MCF 10A (cell line): ENCODE results near the gene MMP21. TPM values are rescaled to one million over a fixed set of nuclear protein-coding genes. Genes with fewer than 3 reads are reported as not detected.

Experiments
- BruUV-seq: library from RNA; stranded (reverse); fragments of 400-500 nt; replicated peaks from 2 replicates; lab custom pipeline; 2021; lab: Mats Ljungman, UMichigan
- CTCF ChIA-PET: fragments of 300-600 bp; sonication (Branson Sonifier 250); formaldehyde crosslinking; extraction: SDS; loops from one replicate; lab custom pipeline; 2021; ENCODE audit warnings: antibody characterized with exemption, inconsistent platforms; lab: Yijun Ruan, JAX
- POLR2A ChIA-PET: fragments of 300-600, 350-650 bp; sonication (Branson Sonifier 250); formaldehyde crosslinking; extraction: SDS; loops from one replicate; lab custom pipeline; 2020; ENCODE audit warnings: antibody characterized with exemption, inconsistent platforms; lab: Yijun Ruan, JAX
- DNase-seq: peaks from one replicate; pipeline ENCODE4 v3.0.0-alpha.2; 2018; ENCODE audit not compliant: unreplicated experiment
- H3K27ac Mint-ChIP-seq: one replicate; pipeline ENCODE4 v1.8.0; 2022; ENCODE audit warnings: mild to moderate bottlenecking, low read depth, mixed read lengths; ENCODE audit not compliant: unreplicated experiment
- H3K27me3 Mint-ChIP-seq: one replicate; pipeline ENCODE4 v1.8.0; 2022; ENCODE audit warnings: mixed read lengths; ENCODE audit not compliant: insufficient read depth, unreplicated experiment
- H3K36me3 Mint-ChIP-seq: one replicate; pipeline ENCODE4 v1.8.0; 2022; ENCODE audit warnings: mild to moderate bottlenecking, moderate library complexity, mixed read lengths; ENCODE audit not compliant: insufficient read depth, unreplicated experiment
- H3K4me1 Mint-ChIP-seq: one replicate; pipeline ENCODE4 v1.8.0; 2022; ENCODE audit warnings: mixed read lengths; ENCODE audit not compliant: insufficient read depth, unreplicated experiment
- H3K4me3 Mint-ChIP-seq: one replicate; pipeline ENCODE4 v1.8.0; 2022; ENCODE audit warnings: mild to moderate bottlenecking, moderate library complexity, mixed read lengths; ENCODE audit not compliant: unreplicated experiment
- H3K9me3 Mint-ChIP-seq: one replicate; pipeline ENCODE4 v1.8.0; 2022; ENCODE audit warnings: mixed read lengths; ENCODE audit not compliant: unreplicated experiment
- CTCF ChIP-seq: fragments of 200-600 bp; IDR thresholded peaks from one replicate; pipeline ENCODE4 v1.8.0; 2022; ENCODE audit warnings: antibody characterized with exemption, mild to moderate bottlenecking; ENCODE audit not compliant: unreplicated experiment
- intact Hi-C: fragments of 100-400 bp; cut with micrococcal nuclease; formaldehyde crosslinking; loops from 2 replicates; pipeline ENCODE4 v1.14.1; 2022
- total RNA-seq: library from RNA; stranded (reverse); gene quantifications from 2 replicates; pipeline ENCODE4 v1.2.3, GENCODE V29; 2022

MMP21 gene
- total RNA-seq, 1 experiment from 2014 or later, result not detected

- Mint-ChIP-seq H3K9me3 (no peaks in the 10 kb centered on the region), H3K27me3 (no peaks in the 10 kb centered on the region), H3K27ac (no peak overlapping the region), H3K4me1 (no peaks in the 10 kb centered on the region), H3K4me3 (no peak overlapping the region), H3K36me3 (peaks cover 34% of the 10 kb centered on the region)
- intact Hi-C loops, result no loop called here
- CTCF ChIA-PET, result no interaction called here
- BruUV-seq, result no TSS peak
- TF ChIP-seq CTCF, result no peak
- no peak for DNase-seq
- POLR2A ChIA-PET, result no interaction called here
These were observed 22.5 kb upstream of the MMP21 start for GRCh38 chr10:125797994-125798662.

GRCh38 chr10:125797424-125797823, 21.8 kb upstream of the MMP21 start:
- no peak for TF ChIP-seq CTCF
- intact Hi-C loops, result no loop called here
- Mint-ChIP-seq H3K4me1 (no peaks in the 10 kb centered on the region), H3K4me3 (no peak overlapping the region), H3K27ac (no peak overlapping the region), H3K36me3 (peaks cover 37% of the 10 kb centered on the region), H3K27me3 (no peaks in the 10 kb centered on the region), H3K9me3 (no peaks in the 10 kb centered on the region)
- CTCF ChIA-PET, result no interaction called here
- BruUV-seq, result no TSS peak
- no peak for DNase-seq
- POLR2A ChIA-PET, result interaction anchor here (0.7 kb wide), 1 partner anchor 8 kb away, joined by 3 read pairs; no protein-coding TSS in a partner anchor

GRCh38 chr10:125795637-125796190, 20.1 kb upstream of the MMP21 start:
- H3K9me3 Mint-ChIP-seq, result no peaks in the 10 kb centered on the region
- TF ChIP-seq CTCF, result no peak
- H3K27ac Mint-ChIP-seq, result no peak overlapping the region
- no TSS peak for BruUV-seq
- H3K4me1 Mint-ChIP-seq, result no peaks in the 10 kb centered on the region
- DNase-seq, result no peak
- intact Hi-C loops, result no loop called here
- CTCF ChIA-PET, result no interaction called here
- POLR2A ChIA-PET, result no interaction called here
- no peak overlapping the region for H3K4me3 Mint-ChIP-seq
- peaks cover 49% of the 10 kb centered on the region for H3K36me3 Mint-ChIP-seq
- H3K27me3 Mint-ChIP-seq, result no peaks in the 10 kb centered on the region

GRCh38 chr10:125795128-125795527, 19.5 kb upstream of the MMP21 start:
- POLR2A ChIA-PET, result no interaction called here
- no peak for DNase-seq
- Mint-ChIP-seq H3K27me3 (no peaks in the 10 kb centered on the region), H3K9me3 (no peaks in the 10 kb centered on the region), H3K4me1 (no peaks in the 10 kb centered on the region), H3K36me3 (peaks cover 49% of the 10 kb centered on the region), H3K4me3 (no peak overlapping the region), H3K27ac (no peak overlapping the region)
- BruUV-seq, result no TSS peak
- no peak for TF ChIP-seq CTCF
- intact Hi-C loops, result no loop called here
- CTCF ChIA-PET, result no interaction called here
